ENCODE measurements around the gene S100A14.

GRCh38 chr1:153615406-153615805 lies 719 bp downstream of the S100A14 start:
- TF ChIP-seq, protein P1, sequence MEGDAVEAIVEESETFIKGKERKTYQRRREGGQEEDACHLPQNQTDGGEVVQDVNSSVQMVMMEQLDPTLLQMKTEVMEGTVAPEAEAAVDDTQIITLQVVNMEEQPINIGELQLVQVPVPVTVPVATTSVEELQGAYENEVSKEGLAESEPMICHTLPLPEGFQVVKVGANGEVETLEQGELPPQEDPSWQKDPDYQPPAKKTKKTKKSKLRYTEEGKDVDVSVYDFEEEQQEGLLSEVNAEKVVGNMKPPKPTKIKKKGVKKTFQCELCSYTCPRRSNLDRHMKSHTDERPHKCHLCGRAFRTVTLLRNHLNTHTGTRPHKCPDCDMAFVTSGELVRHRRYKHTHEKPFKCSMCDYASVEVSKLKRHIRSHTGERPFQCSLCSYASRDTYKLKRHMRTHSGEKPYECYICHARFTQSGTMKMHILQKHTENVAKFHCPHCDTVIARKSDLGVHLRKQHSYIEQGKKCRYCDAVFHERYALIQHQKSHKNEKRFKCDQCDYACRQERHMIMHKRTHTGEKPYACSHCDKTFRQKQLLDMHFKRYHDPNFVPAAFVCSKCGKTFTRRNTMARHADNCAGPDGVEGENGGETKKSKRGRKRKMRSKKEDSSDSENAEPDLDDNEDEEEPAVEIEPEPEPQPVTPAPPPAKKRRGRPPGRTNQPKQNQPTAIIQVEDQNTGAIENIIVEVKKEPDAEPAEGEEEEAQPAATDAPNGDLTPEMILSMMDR (IDR thresholded peaks at IDR 0.05; ENCODE audit: low read depth, low read length, missing input control): no peak
- no peak for TF ChIP-seq REST (IDR thresholded peaks at IDR 0.05)
- TF ChIP-seq JUND (IDR thresholded peaks at IDR 0.05): no peak
- no peak for TF ChIP-seq GABPA (IDR thresholded peaks at IDR 0.05 in 1 of 2, conservative IDR thresholded peaks at IDR 0.05 in 1 of 2)
- TF ChIP-seq EGR1 (IDR thresholded peaks at IDR 0.05; ENCODE audit: low read depth in 2 of 2): no peak
- TF ChIP-seq, protein P2, sequence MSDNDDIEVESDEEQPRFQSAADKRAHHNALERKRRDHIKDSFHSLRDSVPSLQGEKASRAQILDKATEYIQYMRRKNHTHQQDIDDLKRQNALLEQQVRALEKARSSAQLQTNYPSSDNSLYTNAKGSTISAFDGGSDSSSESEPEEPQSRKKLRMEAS (IDR thresholded peaks at IDR 0.05): no peak
- no peak for TF ChIP-seq FOXA1 (IDR thresholded peaks at IDR 0.05)
